Body of pancreas (tissue), 4 donors: Measurements from ENCODE around the gene PHC2. TPM values are rescaled to one million over a fixed set of nuclear protein-coding genes. Genes with fewer than 3 reads are reported as not detected.
"Not testable (repeated sequence)": the region's sequence is repeated elsewhere in the genome, so short reads cannot be mapped to it uniquely, and the experiment has no call there.

ENCODE experiments used
- ATAC-seq: fragments of 150-250 bp; one replicate; pipeline ENCODE4 v1.9.1; 2016
- DNase-seq, 4 donors: peaks; one replicate each; pipeline ENCODE4 v3.0.0-alpha.2; 2019
- H3K27ac ChIP-seq, 4 donors: fragments of 200-600 bp; sonication (generic); 1 replicate in 3 of 4; 2 replicates in 1 of 4; pipeline versions ENCODE4 v1.5.1 to v1.6.1; 2016 to 2019; ENCODE audit warnings: mild to moderate bottlenecking in 1 of 4, mixed read lengths in 1 of 4, moderate library complexity in 1 of 4
- H3K27me3 ChIP-seq, 2 donors: fragments of 200-600 bp; sonication (generic); one replicate each; pipeline ENCODE4 v1.6.0; 2016; ENCODE audit warnings: mild to moderate bottlenecking in 1 of 2
- H3K36me3 ChIP-seq, 2 donors: fragments of 200-600 bp; sonication (generic); replicated peaks in 1 of 2; 2 replicates each; pipeline ENCODE4 v1.5.1; 2016; ENCODE audit warnings: low read depth in 2 of 2; ENCODE audit not compliant: insufficient read depth in 1 of 2
- H3K4me1 ChIP-seq: fragments of 200-600 bp; sonication (generic); one replicate; pipeline ENCODE4 v1.6.0; 2016
- H3K4me3 ChIP-seq, 2 donors: fragments of 200-600 bp; sonication (generic); 1 replicate in 1 of 2; 2 replicates in 1 of 2; pipeline ENCODE4 v1.5.1; 2016 to 2019
- H3K9me3 ChIP-seq, 3 donors: fragments of 200-600 bp; sonication (generic); 1 replicate in 2 of 3; 2 replicates in 1 of 3; pipeline ENCODE4 v1.5.1; 2016
- CTCF ChIP-seq, 7 experiments: fragments of 450-650 bp in 4 of 7; fragments of 200-600 bp in 3 of 7; sonication (generic) in 3 of 7; IDR thresholded peaks; one replicate each; pipeline ENCODE4 v1.5.1; 2016 to 2019; ENCODE audit warnings: antibody characterized with exemption in 7 of 7
- POLR2A ChIP-seq, 3 donors: fragments of 450-650 bp; IDR thresholded peaks; one replicate each; pipeline ENCODE4 v1.6.1; 2016; ENCODE audit warnings: antibody characterized with exemption in 3 of 3, mild to moderate bottlenecking in 2 of 3
- WGBS, 2 donors: methylation state at CpG; one replicate each; pipeline ENCODE4 v1.1.5; 2017; 5-methylcytosine and 5-hydroxymethylcytosine counted together
- intact Hi-C: fragments of 100-400 bp; cut with DNase I; formaldehyde crosslinking; loops from one replicate; pipeline ENCODE4 v1.15.1; 2023
- total RNA-seq, 2 donors: library from RNA; depleted of rRNA; stranded (reverse); fragments of >200 nt; gene quantifications; one replicate each; pipeline ENCODE4 v1.1.0, GENCODE V29; 2016

The PHC2 gene
- total RNA-seq, 2 donors from 2014 or later: 41.8 to 44.5 TPM

GRCh38 chr1:33295450-33296081, 135.3 kb downstream of the PHC2 start:
- TF ChIP-seq CTCF (IDR thresholded peaks at IDR 0.05) (peak; percentile 93 to 98 (median 96)), POLR2A (IDR thresholded peaks at IDR 0.05) (no peak)
- ATAC-seq (peak; percentile 86), DNase-seq (peak; percentile 87 to 93 (median 90))
- Histone ChIP-seq H3K36me3 (peaks cover 0 to 7% of the 10 kb centered on the region in 2 donors), H3K27me3 (no peaks in the 10 kb centered on the region), H3K9me3 (no peaks in the 10 kb centered on the region), H3K4me3 (no peak overlapping the region), H3K4me1 (no peaks in the 10 kb centered on the region), H3K27ac (no peak overlapping the region)
- intact Hi-C loops: loop anchor here (5.0 to 10.0 kb wide), 2 partner anchors 72 to 169 kb away; no protein-coding TSS in a partner anchor
- WGBS, 2 donors: 32 to 63% methylated on average over 5 to 12 of the region's 12 CpGs

GRCh38 chr1:33295023-33295422, 135.9 kb downstream of the PHC2 start:
- 70 to 82% methylated on average over 14 to 15 of the region's 15 CpGs for WGBS, 2 donors
- peaks cover 0 to 7% of the 10 kb centered on the region in 2 donors for H3K36me3 ChIP-seq
- H3K4me3 ChIP-seq: no peak overlapping the region
- no peaks in the 10 kb centered on the region for H3K4me1 ChIP-seq
- no peak for ATAC-seq
- no peaks in the 10 kb centered on the region for H3K27me3 ChIP-seq
- DNase-seq: peak in 1 of 4 donors; percentile 10
- H3K27ac ChIP-seq: no peak overlapping the region
- intact Hi-C loops: loop anchor here (5.0 to 10.0 kb wide), 2 partner anchors 72 to 170 kb away; no protein-coding TSS in a partner anchor
- H3K9me3 ChIP-seq: no peaks in the 10 kb centered on the region
- no peak for TF ChIP-seq CTCF (IDR thresholded peaks at IDR 0.05)
- TF ChIP-seq POLR2A (IDR thresholded peaks at IDR 0.05): no peak

GRCh38 chr1:33294071-33295010, 136.6 kb downstream of the PHC2 start:
- H3K4me1 ChIP-seq: no peaks in the 10 kb centered on the region
- WGBS, 2 donors: 87 to 90% methylated on average over 11 to 13 of the region's 13 CpGs
- TF ChIP-seq CTCF (IDR thresholded peaks at IDR 0.05) (no peak), POLR2A (IDR thresholded peaks at IDR 0.05) (no peak)
- H3K36me3 ChIP-seq: peaks cover 0 to 7% of the 10 kb centered on the region in 2 donors
- intact Hi-C loops: loop anchor here (5.0 to 10.0 kb wide), 2 partner anchors 73 to 170 kb away; no protein-coding TSS in a partner anchor
- DNase-seq (peak in 1 of 4 donors; percentile 11), ATAC-seq (no peak)
- H3K4me3 ChIP-seq: no peak overlapping the region
- no peak overlapping the region for H3K27ac ChIP-seq
- H3K9me3 ChIP-seq: no peaks in the 10 kb centered on the region
- H3K27me3 ChIP-seq: no peaks in the 10 kb centered on the region

- peak in 2 of 4 donors; percentile 8 to 23 for DNase-seq
Observed at GRCh38 chr1:33292726-33293340, 138.1 kb downstream of the PHC2 start.

GRCh38 chr1:33290615-33291014, 140.3 kb downstream of the PHC2 start:
- H3K27ac ChIP-seq, DNase-seq, ATAC-seq, H3K9me3 ChIP-seq, H3K36me3 ChIP-seq, H3K27me3 ChIP-seq, H3K4me1 ChIP-seq, H3K4me3 ChIP-seq: not testable (repeated sequence)
- WGBS, 2 donors: 80 to 100% methylated on average over 1 of the region's 2 CpGs
- intact Hi-C loops: loop anchor here (10.0 kb wide), 1 partner anchor 174 kb away; no protein-coding TSS in a partner anchor

More at GRCh38 chr1:33292726-33293340, 138.1 kb downstream of the PHC2 start:
- intact Hi-C loops: loop anchor here (10.0 kb wide), 1 partner anchor 172 kb away; no protein-coding TSS in a partner anchor
- Histone ChIP-seq H3K9me3 (no peaks in the 10 kb centered on the region), H3K4me1 (no peaks in the 10 kb centered on the region), H3K4me3 (no peak overlapping the region), H3K36me3 (peaks cover 0 to 7% of the 10 kb centered on the region in 2 donors), H3K27me3 (no peaks in the 10 kb centered on the region), H3K27ac (no peak overlapping the region)
- no peak for ATAC-seq
- 81 to 86% methylated on average over 13 of the region's 13 CpGs for WGBS, 2 donors
- TF ChIP-seq POLR2A (IDR thresholded peaks at IDR 0.05) (no peak), CTCF (IDR thresholded peaks at IDR 0.05) (no peak)
